ENCODE results near the gene AAMP. TPM values are rescaled to one million over a fixed set of nuclear protein-coding genes. Genes with fewer than 3 reads are reported as not detected.

Gene AAMP
- total RNA-seq, 2 donors from 2014 or later: 60.0 to 77.5 TPM

DNA sequence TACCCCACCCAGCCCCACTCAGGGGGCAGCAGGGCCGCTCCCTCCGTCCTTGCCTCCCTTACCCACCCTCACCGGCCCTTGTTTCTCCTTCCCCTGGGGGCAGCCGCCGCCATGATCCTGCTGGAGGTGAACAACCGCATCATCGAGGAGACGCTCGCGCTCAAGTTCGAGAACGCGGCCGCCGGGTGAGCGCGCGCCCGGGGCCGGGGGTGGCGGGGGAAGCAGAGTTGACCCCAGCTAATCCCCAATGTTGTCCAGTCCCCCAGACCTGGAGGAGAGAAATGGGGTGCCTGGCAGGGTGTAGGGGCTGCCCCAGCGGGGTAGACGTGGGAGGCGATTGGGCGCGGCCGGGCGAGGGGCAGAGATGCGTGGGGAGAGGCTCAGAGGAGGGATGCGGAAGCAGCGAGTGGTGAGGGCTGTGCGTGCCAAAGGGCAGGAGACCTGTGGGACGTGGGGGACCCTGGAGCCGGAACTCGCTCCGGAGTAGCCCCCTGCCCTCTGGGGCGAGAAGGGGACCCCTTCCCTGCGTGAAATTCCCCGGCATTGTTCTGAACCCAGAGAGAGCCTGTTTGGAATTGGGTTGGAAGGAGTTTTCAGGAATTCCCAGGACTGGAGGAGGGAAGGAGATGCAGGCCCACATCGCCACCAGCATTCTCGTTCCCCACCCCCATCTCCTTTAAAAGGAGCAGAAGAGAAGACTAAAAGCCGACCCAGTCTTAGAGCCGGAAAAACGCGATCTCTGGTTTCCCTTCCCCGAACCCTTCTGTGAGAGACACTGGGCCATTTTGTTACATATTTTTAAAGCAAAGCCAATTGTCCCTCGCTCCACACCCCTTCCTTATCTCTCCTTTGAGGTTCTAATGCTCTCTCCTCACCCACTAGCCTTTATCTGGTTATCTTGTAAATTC lies 52.3 kb downstream of the AAMP start:
- Mint-ChIP-seq H3K27me3 (no peaks in the 10 kb centered on the region), H3K36me3 (ENCODE audit: low read depth) (peaks cover 61% of the 10 kb centered on the region), H3K27ac (peak overlapping the region; percentile 93), H3K4me1 (peaks cover 25% of the 10 kb centered on the region), H3K4me3 (peak overlapping the region; percentile 91), H3K9me3 (no peaks in the 10 kb centered on the region)
- peak; percentile 76 for ATAC-seq (replicated peaks)

DNA sequence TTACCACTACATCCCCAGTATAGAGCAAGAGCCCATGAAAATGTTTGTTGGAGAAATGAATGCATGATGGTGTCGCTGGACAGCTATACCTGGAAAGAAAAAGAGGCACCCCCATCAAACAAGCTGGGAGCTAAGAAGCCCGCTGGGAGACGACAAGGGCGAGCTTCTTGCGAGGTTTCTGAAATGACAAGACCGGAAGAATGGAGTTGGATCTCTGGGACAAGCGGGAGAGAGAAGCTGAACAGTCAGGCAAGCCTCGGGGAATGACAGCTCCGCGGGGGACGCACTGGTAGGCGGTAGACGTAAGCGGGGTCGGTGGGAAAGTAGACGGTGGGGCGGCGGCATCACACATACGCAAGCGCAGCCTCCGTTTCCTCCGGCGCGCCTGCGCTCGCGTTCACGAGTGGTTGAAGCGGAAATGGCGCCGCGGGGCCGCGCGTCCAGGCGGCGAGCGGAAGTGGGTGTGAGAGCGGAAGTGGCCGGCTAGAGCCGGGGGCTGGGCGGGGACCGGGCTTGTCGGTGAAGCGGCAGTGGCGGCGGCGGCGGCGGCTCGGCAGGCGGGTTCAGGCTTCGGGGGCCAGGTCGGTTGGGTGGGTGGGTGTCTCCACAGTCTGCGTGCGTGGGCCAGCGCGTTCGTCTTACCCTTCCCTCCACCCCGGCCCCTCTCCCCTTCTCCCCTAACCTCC lies 53.1 kb downstream of the AAMP start, which contains the start of gene ARPC2:
TSS of gene ARPC2 (plus strand) at position 516 of the 686 bp plus-strand sequence. CDS start 282 bp downstream, outside the sequence.
- Mint-ChIP-seq H3K4me1 (peaks cover 22% of the 10 kb centered on the region), H3K27ac (peak within 1 kb of the TSS; percentile 93), H3K36me3 (ENCODE audit: low read depth) (peaks cover 53% of the 10 kb centered on the region), H3K4me3 (peak within 1 kb of the TSS; percentile 91), H3K27me3 (no peaks in the 10 kb centered on the region), H3K9me3 (no peaks in the 10 kb centered on the region)
- peak; percentile 74 for ATAC-seq (replicated peaks)

GRCh38 chr2:218216336-218216673 lies 53.6 kb downstream of the AAMP start:
- ATAC-seq (replicated peaks): no peak
- Mint-ChIP-seq H3K27me3 (no peaks in the 10 kb centered on the region), H3K36me3 (ENCODE audit: low read depth) (peaks cover 48% of the 10 kb centered on the region), H3K27ac (peak overlapping the region; percentile 93), H3K9me3 (no peaks in the 10 kb centered on the region), H3K4me3 (peak overlapping the region; percentile 91), H3K4me1 (peaks cover 17% of the 10 kb centered on the region)

Other genes starting within 250 kb of the AAMP start
- gene RUFY4, start 200.9 kb downstream of the AAMP start, total RNA-seq: 1 to 10 TPM in 1 of 2 donors, under 1 TPM in 1; 0.19 to 2.4 TPM
- under 1 TPM in 1 of 2 donors, not detected in 1; 0.48 TPM for gene CXCR2, start 144.1 kb downstream of the AAMP start, total RNA-seq
- not detected for gene CXCR1, start 103.2 kb downstream of the AAMP start, total RNA-seq
- 100 to 1,000 TPM; 679 to 681 TPM for gene ARPC2, start 52.9 kb downstream of the AAMP start, total RNA-seq
- gene GPBAR1, start 9.1 kb downstream of the AAMP start, total RNA-seq: 1 to 10 TPM; 1.3 to 1.4 TPM
- gene PNKD, start 382 bp upstream of the AAMP start, total RNA-seq: 10 to 100 TPM; 21.1 to 30.9 TPM
- 10 to 100 TPM; 50.9 to 62.0 TPM for gene TMBIM1, start 22.4 kb upstream of the AAMP start, total RNA-seq
- not detected for gene CATIP, start 86.7 kb upstream of the AAMP start, total RNA-seq
- under 1 TPM; 0.09 to 0.19 TPM for gene SLC11A1, start 112.1 kb upstream of the AAMP start, total RNA-seq
- 100 to 1,000 TPM; 126 to 197 TPM for gene CTDSP1, start 129.7 kb upstream of the AAMP start, total RNA-seq
- under 1 TPM in 1 of 2 donors, not detected in 1; 0.34 TPM for gene VIL1, start 149.0 kb upstream of the AAMP start, total RNA-seq

Measured in activated T-helper 17 cell treated with anti-CD3 and anti-CD28 coated beads, Interleukin-2, amount 50 U/mL, for 72 hours (primary cell).